AG08396 (cell line): ENCODE data around the gene DACT3.

Experiments
- DNase-seq: peaks from one replicate; pipeline ENCODE4 v3.0.0; 2012; ENCODE audit warnings: low spot score, mixed read lengths

DACT3 gene, protein sequence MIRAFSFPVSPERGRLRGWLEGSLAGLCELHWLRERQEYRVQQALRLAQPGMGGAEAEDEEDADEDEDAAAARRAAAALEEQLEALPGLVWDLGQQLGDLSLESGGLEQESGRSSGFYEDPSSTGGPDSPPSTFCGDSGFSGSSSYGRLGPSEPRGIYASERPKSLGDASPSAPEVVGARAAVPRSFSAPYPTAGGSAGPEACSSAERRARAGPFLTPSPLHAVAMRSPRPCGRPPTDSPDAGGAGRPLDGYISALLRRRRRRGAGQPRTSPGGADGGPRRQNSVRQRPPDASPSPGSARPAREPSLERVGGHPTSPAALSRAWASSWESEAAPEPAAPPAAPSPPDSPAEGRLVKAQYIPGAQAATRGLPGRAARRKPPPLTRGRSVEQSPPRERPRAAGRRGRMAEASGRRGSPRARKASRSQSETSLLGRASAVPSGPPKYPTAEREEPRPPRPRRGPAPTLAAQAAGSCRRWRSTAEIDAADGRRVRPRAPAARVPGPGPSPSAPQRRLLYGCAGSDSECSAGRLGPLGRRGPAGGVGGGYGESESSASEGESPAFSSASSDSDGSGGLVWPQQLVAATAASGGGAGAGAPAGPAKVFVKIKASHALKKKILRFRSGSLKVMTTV

DNA sequence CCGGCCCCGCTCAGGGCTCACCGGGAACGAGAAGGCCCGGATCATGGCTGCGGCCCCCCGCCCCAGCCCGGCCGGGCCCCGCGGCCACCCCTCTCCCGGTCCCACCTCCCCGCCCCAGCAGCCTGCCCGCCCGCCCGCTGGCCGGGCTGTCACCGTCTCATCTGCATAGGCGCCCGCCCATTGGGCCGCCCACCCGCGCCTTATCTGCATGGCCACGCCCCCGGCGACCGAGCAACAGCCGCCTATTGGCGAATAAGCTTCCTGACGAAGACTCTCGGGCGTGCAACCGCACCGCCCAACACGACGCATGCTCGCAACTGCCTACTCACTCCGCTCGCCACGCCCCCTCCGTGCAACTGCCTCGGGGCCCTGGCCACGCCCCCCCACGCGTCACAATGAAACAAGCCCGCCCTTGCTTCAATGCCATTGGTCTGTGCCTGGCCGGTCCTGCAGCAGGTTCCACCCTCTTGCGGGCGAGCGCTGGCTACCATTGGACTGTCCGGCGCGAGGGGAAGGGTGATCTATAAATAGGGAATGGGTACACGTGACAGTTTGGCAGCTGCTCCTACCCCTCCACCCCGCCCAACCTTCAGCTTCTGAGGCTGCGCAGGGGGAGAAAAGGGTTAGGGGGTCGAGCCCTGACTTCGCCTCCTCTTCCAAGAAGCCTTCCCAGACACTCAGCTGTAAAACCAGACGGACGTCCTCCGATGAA lies at the start of gene DACT3:
Gene DACT3, minus strand, starts transcription at position 163 of the 712 bp plus-strand sequence. Its CDS starts 118 bp downstream, at position 45.
- DNase-seq: peak; percentile 100

DNA sequence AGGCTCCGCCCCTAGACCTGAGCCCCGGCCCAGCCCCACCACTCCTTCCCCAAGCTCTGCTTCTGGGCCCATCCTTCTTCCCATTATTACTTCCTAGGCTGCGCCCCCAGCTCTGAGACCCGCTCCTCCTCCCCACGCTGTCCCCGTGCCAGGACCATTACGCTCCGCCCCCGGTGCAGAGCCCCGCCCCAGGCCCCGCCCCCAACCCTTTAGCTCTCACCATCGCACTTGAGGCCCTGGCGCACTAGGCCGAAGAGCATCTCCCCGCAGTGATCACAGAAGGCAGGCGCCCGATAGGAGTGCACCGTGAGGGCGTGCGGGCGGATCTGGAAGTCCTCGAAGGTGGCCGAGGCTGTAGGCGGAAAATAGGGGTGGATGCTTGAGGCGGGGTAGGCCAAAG lies 49.7 kb upstream of the DACT3 start:
- no peak for DNase-seq

DNA sequence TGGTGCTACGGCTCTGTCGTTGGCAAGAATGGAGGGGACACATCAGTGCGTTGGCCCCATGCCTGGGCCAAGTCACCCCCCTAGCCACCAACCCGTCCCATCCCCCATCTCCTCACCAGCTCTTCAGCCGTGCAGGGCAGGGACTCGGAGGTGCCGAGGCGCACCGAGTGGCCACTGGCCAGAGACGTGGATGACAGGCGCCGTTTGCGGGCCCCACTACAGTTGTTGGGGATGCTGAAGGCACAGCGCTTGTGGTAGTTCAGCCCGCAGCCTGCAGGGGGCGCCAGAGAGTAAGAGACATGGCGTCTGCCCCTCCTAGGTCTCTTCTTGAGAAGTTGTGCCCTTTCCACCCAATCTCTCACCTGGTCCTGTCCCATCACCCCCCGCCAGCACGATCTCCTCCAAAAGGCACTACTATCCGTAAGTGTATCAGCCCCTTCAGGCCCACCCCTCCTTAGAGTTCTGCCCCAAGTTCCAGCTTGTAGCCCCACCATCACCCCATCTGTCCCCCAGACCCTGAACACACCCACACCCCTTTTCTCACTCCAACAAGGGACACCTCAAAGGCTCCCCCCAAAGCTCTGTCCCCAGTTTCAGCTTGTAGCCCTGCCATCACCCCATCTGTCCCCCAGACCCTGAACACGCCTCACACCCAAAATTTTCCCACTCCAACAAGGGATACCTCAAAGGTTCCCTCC lies 43.5 kb upstream of the DACT3 start:
- DNase-seq: peak; percentile 88

DNA sequence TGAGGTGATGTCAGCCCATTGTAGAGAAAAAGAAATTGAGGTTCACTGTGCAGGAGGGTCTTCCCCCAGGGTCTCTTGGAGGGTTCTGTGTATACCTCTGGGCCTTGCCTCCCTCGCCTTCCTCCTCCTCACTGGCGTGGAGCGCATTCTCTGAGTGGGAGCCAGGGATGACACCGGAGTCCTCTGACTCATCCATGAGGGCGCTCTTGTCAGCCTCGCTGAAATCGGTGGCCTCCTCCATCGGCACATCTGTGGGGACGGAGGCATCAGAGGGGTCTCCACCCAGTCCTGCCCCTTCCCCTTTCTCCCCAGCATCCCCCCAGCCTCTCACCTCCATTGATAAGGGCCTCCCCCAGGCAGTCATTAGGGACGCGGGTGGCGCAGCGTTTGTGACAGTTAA lies 39.7 kb upstream of the DACT3 start:
- DNase-seq: no peak

DNA sequence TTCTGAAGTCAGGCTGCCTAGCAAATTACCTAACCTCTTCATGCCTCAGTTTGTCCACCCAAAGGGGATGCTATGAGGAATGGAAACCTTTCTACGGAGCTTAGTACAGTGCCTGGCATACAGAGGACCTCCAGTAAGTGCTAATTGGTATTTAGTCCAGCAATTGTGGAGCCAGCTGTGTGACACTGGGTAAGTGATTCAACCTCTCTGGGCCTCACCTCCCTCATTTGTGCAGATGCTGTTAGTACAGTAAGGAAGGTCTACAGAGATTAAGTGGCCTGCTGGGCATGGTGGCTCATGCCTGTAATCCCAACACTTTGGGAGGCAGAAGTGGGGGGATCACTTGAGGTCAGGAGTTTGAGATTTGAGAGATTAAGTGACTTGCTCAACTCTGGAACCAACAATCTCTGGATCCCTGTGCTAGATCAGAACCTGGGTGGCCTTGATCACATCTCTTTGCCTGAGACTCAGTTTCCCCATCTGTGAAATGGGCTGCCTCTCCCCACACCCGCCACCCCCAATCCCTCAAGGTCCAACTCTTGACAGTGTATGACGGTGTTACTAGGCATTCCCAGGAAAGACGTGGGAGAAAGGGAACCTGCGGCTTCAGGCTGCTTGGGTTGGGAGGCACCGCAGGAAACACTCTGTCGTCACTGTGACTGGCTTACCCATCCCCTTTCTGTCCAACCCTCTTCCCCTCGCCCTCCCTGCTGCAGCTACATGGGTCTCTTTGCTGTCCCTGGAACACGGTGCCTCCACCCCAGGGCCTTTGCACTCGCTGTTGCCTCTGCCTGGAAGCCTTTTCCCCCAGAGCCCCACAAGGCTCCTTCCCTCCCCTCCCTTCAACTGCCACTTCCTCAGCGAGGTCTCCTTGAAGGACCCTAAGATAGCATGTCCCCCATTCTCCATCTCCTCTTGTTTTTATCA lies 37.7 kb upstream of the DACT3 start:
- no peak for DNase-seq

DNA sequence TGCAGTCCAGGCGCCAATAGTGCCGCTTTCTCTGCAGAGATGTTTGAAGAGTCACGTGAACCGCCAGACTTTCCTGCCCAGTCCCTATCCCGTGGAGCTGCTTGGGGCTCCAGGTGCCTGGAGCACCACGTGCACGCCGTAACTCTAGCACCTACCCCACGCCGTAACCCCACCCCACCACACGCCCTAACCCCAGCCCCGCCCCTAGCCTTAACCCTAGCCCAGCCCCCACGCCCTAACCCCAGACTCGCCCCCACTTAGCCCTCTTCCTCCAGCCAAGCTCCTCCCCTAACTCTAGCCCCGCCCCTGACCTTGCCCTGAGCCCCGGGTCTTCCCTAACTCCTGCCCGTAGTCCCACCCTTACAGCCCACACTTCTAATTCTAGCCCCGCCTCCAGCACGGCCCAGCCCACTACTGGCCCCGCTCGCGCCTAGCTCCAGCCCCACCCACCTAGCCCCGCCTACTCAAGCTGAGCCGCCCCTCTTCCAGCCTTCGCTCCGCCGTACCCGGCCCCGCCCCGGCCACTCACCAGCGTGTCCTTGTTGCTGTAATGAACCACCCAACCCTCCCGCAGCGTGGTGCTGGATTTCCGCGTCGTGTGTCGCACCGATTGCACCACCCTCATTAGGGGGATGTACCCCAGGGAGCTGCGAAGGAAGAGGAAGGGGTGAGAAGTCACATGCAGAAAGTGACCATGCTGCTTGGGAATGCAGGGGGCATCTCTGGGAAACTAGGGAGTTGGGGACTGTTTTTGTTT lies 36.4 kb upstream of the DACT3 start:
- DNase-seq: peak; percentile 88

DNA sequence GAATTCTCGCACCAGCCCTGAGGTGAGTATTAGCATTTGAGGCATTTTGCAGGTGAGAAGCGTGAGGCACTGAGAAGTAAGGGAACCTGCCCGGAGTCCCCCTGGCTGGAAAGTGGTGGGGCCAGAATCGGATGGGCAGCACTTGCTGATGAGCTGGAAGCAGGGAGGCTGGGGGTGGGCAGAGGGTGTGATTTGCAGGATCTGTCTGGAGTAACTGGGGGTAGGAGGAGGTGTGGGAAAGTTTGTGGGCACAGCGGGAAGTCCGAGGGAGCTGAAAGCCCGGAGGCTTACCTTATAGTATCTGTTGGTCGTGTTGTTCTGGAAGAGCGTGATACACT lies 35.9 kb upstream of the DACT3 start:
- DNase-seq: no peak

DNA sequence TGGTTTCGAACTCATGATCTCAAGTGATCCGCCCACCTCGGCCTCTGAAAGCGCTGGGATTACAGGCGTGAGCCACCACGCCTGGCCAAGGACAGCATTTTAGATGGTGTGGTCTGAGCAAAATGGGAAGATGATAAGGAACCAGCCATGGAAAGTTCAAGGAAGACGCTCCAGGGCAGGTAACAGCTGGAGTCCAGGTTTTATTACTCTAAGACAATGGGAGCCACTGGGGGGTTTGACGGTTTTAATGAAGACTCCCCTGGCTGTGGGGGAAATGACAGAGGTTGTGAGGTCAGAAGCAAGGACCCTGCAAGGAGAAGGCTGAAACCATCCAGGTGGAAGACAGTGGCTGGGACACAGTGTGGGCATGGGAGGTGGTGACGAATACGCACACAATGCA lies 35.1 kb upstream of the DACT3 start:
- no peak for DNase-seq

DNA sequence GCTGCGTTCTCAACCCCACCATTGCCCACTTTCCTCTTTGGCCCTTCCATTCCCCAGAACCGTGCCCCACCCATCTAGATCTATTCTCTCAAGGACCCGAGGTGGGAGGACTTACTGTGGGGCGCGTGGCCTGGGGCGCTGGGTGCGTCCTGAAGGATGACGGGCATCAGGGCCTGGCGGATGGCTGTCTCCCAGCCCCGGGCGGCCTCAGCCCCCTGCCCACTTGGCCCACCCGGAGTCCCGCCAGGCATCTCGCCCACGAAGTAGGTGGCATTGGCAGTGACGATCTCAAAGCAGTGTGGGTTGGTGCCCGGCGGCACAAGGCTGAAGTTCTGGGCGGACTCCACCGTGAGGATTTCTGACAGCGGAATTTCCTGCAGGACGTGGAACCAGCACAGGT lies 32.8 kb upstream of the DACT3 start:
- no peak for DNase-seq

DNA sequence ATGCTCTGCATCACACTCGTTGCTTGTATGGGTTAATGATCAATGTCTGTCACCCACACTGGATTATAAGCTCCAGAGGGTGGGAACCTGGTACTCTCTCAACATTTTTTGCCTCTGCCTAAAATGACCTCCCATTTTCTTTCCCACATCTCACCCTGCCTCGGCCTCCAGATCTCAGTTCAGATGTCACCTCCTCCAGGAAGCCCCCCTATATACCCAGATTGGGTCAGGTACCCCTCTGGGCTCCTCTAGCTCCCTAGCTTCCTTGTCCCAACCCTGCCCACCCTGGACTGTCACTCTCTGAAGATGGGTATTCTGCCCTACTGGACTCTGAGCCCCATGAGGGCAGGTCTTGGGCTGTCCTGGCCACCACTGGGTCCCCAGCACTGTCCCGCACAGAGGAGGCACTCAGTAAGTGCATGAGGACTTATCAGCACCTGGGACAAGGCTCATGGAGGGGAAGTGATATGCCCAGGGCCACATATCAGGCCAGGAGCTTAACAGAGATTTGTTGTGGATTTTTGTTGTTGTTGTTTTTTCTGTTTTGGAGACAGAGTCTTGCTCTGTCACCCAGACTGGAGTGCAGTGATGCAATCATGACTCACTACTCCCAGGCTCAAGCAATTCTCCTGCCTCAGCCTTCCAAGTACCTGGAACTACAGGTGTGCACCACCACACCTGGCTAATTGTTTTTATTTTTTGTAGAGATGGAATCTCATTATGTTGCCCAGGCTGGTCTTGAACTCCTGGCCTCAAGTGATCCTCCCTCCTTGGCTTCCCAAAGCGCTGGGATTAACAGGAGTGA lies 32.1 kb upstream of the DACT3 start:
- DNase-seq: no peak

DNA sequence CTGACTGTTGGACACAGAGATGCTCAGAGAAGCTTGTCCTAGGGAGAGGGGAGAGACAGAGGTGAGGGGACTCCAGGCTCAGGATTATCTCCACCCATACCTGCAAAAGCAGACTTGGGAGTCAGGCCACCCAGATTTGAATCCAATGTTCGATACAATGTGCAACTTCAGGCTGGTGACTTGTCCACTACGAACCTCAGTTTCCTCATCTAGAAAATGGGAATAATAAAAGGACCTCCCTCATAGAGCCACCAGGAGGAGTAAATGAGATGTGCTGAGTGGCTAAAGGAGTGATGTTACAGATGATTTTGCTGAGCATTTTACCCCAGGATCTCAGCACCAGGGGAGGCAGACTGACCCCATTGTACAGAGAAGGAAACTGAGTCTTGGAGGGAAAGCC lies 31.0 kb upstream of the DACT3 start:
- DNase-seq: no peak

DNA sequence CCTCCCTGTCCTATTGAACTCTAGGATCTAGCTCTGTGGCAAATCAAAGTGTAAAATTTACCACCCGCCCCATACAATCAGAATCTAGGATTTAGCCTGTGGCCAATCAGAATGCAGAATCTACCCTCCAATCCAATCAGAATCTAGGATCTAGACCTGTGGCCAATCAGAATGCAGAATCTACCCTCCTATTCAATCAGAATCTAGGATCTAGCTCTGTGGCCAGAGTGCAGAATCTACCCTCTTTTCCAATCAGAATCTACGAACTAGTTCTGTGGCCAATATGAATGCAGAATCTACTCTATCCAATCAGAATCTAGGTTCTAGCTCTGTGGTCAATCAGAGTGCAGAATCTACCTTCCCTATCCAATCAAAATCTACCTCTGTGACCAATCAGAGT lies 30.1 kb upstream of the DACT3 start:
- no peak for DNase-seq

DNA sequence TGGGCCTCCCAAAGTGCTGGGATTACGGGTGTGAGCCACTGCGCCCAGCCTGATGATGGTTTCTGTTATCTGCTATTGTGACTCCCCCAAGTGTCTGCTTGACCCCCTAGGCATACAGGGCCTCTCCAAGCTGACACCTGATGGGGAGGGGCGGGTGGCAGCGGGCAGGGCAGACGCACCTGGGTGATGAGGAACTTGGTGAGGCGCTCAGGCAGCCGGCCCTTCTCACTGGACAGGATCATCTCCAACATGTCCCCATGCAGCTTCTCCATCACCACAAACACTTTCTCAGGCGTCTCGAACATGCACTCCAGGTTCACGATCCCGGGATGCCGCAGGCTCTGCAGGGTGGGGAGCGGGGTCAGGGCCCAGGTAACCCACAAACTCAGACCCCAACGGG lies 28.4 kb upstream of the DACT3 start:
- DNase-seq: no peak

DNA sequence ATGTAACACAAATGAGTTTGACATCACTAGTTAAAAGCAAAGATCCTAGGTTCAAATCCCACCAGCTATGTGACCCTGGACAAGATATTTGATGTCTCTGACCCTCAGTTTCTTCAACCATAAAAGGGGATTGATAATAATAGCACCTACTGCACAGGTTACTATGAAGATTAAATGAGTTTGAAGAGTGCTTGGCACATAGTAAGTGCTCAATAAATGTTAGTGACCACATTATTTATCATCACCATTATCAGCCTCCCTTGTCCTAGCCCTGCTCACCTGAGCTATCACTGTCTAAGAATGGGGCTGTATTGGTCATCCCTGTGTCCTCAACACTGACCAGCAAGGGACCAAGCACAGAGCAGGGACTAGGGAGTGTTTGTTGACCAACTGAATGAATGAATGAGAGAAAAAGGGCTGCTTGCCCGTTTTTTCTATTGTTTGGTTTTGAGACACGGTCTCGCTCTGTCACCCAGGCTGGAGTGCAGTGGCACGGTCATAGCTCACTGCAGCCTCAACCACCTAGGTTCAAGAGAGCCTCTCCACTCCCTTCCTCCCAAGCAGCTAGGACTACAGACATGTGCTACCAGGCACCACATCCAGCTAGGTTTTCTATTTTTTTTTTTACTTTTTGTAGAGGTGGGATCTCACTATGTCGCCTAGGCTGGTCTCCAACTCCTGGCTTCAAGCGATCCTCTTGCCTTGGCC lies 26.6 kb upstream of the DACT3 start:
- DNase-seq: no peak

DNA sequence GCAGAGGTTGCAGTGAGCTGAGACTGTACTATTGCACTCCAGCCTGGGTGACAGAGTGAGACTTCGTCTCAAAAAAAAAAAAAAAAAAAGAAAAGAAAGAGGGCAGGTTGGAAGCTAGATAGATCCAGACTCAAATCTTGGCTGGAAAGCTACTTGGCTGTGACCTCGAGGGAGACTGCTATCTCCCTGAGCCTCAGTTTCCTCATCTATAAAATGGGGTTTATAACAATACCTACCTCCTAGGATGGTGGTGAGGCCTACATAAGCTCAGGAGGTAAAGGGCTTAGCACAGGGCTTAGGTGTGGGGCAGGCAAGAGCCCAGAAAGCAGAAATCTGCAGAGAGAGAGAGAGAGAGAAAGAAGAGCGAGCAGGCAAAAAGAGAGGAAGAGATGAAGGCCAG lies 24.2 kb upstream of the DACT3 start:
- no peak for DNase-seq

DNA sequence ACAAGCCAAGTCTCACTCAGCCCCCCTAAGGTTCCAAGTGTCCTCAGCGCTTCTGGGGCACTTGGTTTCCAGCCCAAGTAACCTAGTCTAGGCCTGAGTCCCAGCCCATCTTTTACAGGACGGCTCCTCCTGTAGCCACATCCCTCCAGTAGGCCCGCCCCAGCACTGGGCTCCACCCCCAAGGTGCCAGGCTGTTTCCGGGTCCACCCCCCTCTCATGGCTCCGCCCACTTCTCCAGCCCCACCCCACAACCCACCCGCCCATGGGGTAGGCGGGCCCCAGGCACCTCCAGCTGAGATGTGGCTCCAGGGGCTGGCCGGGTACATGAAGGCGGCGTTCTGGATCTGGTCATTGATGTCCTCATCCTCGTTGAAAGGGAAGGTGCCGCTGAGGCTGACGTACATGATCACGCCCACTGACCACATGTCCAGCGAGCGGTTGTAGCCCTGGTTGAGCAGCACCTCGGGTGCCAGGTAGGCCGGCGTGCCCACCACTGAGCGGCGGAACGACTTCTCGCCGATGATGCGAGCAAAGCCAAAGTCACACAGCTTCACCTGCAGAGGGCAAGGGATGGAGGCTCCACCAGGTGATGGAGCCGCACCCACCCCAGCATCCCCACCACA lies 17.2 kb upstream of the DACT3 start:
- no peak for DNase-seq

DNA sequence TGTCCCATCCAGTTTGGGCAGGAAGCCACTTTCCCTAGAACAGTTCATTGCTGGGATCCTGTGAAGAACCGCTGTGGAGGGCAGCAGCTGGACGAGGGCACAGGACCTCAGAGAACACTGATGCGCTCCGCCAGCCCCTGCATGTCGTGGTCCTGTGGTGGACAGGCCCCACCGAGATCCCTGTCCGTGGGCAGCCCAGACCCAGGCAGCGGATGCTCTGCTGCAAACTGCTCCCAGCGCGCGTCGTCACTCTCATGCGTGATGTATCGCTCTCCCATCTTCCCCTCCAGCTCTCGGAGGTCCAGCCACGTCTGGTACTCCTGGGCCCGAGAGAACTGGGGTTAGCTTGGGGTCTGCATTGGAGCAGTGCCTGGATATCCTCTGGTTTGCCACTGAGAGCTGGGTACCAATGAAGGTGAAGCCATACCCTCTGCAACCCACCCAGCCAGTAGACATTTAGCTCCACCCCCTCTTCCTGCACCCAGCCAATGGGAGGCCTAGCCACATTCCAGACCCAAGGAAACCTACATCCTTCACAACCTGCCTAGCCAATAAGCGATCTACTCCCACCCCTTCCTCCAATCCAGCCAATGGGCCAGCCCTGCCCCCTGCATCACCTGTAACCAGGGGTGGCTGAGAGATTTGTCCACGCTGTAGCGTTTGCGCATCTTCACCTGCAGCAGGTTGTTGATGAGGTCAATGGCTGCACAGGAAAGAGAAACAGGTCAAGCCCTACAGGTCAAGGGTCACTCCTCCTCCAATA lies 13.6 kb upstream of the DACT3 start:
- peak; percentile 38 for DNase-seq

DNA sequence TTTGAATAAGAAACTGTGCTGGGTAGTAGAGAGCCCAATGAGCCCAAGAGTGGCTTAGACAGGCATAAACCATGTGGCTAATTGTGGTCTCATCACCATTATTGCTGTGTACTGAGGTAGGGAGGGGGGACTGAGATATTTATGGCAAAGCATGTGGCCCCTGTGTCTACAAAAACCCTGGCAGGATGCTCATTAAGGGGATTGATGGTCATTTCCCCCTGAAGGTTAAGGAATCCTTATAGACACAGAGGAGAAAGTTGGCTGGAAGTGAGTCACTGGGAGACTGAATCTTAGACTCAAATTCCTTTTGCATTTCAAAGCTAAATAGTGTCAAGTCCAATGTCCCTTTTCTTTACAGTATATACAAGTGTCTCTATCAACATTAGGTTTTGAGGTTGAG lies 9.8 kb upstream of the DACT3 start:
- DNase-seq: peak; percentile 42
